Small intestine (tissue), 7 donors: ENCODE measurements around the gene ARL6IP1. TPM values are rescaled to one million over a fixed set of nuclear protein-coding genes. Genes with fewer than 3 reads are reported as not detected.
A peak's percentile ranks its signal among the peaks of the same experiment; 100 is the strongest.

ENCODE experiments used
- DNase-seq, 2 donors: peaks; one replicate each; pipeline versions ENCODE4 v3.0.0 to v3.0.0-alpha.2; 2013
- FAIRE-seq: peaks from 2 replicates; lab custom pipeline; 2012; peaks lifted over from hg19 to GRCh38; lab: Jason Lieb, UNC
- H3K27ac ChIP-seq, 3 donors: one replicate each; pipeline ENCODE4 v1.5.1; 2013; ENCODE audit warnings: low read length in 2 of 3, mild to moderate bottlenecking in 2 of 3, control low read depth in 1 of 3, inconsistent platforms in 1 of 3, low read depth in 1 of 3, moderate library complexity in 1 of 3
- H3K27me3 ChIP-seq, 3 donors: one replicate each; pipeline ENCODE4 v1.6.1; 2013; ENCODE audit warnings: low read length in 3 of 3, inconsistent platforms in 1 of 3; ENCODE audit not compliant: control insufficient read depth in 3 of 3, insufficient read depth in 3 of 3
- H3K36me3 ChIP-seq, 3 donors: one replicate each; pipeline ENCODE4 v1.6.1; 2013; ENCODE audit warnings: low read length in 3 of 3, inconsistent platforms in 1 of 3, low read depth in 1 of 3, mild to moderate bottlenecking in 1 of 3, moderate library complexity in 1 of 3; ENCODE audit not compliant: control insufficient read depth in 3 of 3, insufficient read depth in 2 of 3
- H3K4me1 ChIP-seq, 3 donors: one replicate each; pipeline ENCODE4 v1.6.1; 2013; ENCODE audit warnings: low read length in 2 of 3, inconsistent platforms in 1 of 3, low read depth in 1 of 3, mild to moderate bottlenecking in 1 of 3, moderate library complexity in 1 of 3; ENCODE audit not compliant: control insufficient read depth in 3 of 3, insufficient read depth in 2 of 3
- H3K4me3 ChIP-seq, 3 donors: one replicate each; pipeline ENCODE4 v1.5.1; 2013; ENCODE audit warnings: low read length in 3 of 3, control low read depth in 1 of 3, inconsistent platforms in 1 of 3, low read depth in 1 of 3, mild to moderate bottlenecking in 1 of 3, moderate library complexity in 1 of 3
- H3K9me3 ChIP-seq, 2 donors: one replicate each; pipeline ENCODE4 v1.6.1; 2013; ENCODE audit warnings: low read depth in 1 of 2, low read length in 1 of 2; ENCODE audit not compliant: control insufficient read depth in 2 of 2, insufficient read depth in 1 of 2
- WGBS, 3 donors: extraction: QIAGEN DNeasy Blood & Tissue Kit; methylation state at CpG; one replicate each; pipeline ENCODE4 v1.1.7; 2013; 5-methylcytosine and 5-hydroxymethylcytosine counted together
- polyA plus RNA-seq, 4 donors: library from polyadenylated mRNA; stranded (reverse) in 3 of 4; unstranded in 1 of 4; fragments of 200-250 nt in 3 of 4; fragments of 120-200 nt in 1 of 4; gene quantifications; one replicate each; pipeline versions ENCODE4 v1.2.1 to v1.2.3, GENCODE V29; 2013
- donor health status: healthy with polysubstance abuse.
- donor health status: control.
- donor health status: control.
- donor health status: Bipolar disorder and iron deficiency.
- donor health status: healthy.

Gene ARL6IP1
- polyA plus RNA-seq, 4 donors: 45.7 to 230 (median 135) TPM

DNA sequence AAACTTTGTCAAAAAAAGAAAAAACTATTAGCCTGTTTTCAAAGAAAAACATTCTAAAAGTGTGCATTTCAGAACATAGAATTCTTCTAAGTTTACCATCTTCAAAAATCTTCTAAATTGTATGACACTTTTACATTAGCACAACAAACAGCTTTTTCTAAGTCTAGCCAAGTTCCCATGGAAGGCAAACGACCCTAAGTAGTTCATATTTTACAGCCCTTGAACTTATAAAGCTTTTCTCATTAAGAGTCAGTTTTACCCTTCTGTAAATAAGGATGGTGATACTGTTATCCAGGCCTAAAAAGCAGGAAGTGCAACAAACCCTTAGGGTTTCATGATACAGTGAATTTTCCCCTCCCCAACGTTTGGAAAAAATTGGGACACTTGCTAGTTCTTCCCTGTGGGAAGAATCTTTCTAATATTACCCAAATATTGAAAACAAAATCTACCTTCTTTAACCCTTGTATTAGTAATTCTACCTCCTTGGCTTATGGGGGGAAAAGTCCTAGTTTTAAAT is 4.0 kb upstream of the ARL6IP1 start:
- FAIRE-seq: no peak

DNA sequence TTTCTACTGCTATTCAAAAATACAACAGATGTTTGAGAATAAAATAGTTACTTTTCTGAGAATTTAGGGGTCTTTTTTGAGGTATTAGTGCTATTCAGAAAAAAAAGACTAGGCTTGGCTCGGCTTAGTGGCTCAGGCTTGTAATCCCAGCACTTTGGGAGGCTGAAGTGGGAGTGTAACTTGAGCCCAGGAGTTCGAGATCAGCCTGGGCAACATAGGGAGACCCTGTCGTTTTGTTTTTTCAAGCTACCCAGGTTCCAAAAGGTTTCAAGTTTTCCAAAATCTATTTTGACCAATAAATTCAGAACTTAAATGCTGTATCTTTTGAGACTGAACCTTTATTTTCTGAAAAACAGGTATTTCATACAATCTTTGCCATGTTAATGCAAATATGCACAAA is 3.2 kb upstream of the ARL6IP1 start:
- peaks cover 3 to 10% (median 4%) of the 10 kb centered on the region in 3 donors for H3K4me1 ChIP-seq
- no peak overlapping the region for H3K4me3 ChIP-seq
- DNase-seq (no peak), FAIRE-seq (no peak)
- 60 to 89% (median 81%) methylated on average over 3 of the region's 3 CpGs for WGBS, 3 donors
- peaks cover 5 to 11% (median 5%) of the 10 kb centered on the region in 3 donors for H3K36me3 ChIP-seq
- no peaks in the 10 kb centered on the region for H3K27me3 ChIP-seq
- peak overlapping the region in 1 of 3 donors; percentile 66 for H3K27ac ChIP-seq
- no peaks in the 10 kb centered on the region for H3K9me3 ChIP-seq

More for the DNA sequence above, 4.0 kb upstream of the ARL6IP1 start:
- no peaks in the 10 kb centered on the region for H3K27me3 ChIP-seq
- H3K9me3 ChIP-seq: no peaks in the 10 kb centered on the region
- 12 to 30% (median 19%) methylated on average over 2 of the region's 2 CpGs for WGBS, 3 donors
- DNase-seq: no peak
- no peak overlapping the region for H3K4me3 ChIP-seq
- H3K27ac ChIP-seq: no peak overlapping the region
- H3K4me1 ChIP-seq: peaks cover 0 to 3% (median 0%) of the 10 kb centered on the region in 3 donors
- H3K36me3 ChIP-seq: peaks cover 5 to 11% (median 5%) of the 10 kb centered on the region in 3 donors

DNA sequence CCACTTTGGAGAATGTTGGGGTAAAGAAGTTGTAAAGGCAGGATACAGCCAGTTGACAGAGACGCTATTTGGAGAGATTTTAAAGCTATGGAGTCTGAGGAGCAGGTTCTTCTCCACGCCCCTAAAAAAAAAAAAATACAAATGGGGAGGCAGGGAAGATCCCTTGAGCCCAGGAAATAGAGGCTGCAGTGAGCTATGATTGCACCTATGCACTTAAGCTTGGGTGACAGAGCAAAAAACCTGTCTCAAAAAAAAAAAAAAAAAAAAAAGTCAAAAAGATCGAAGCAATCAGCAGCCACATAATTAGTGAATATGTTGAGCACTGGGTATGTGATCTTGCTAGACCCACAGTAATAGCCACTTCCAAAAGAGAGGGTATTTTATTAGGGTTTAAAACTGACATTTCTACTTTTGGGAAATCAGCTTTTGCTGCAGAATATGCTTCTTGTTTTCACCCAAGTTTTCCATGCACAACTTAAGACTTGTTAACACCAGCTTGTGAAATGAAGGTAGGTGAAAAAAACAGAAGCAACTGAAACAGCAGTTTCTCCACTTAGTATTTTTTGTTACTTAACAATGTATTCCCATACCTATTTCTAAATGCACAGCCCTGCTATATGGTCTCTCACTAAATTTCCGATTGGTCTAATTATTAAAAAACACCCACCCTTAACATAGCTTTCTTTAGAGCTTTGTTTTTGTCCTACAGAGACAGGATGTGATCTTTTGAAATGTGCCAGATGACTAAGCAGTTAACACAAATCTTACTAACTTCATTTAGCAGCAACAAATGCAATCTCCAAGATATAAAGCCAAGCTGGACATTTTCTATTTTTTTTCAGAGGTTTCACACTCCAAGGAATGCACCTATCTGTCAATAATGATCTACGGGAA is 2.5 kb upstream of the ARL6IP1 start:
- Histone ChIP-seq H3K27me3 (no peaks in the 10 kb centered on the region), H3K27ac (no peak overlapping the region), H3K36me3 (peaks cover 0 to 7% (median under 1%) of the 10 kb centered on the region in 3 donors), H3K4me1 (peaks cover 3 to 10% (median 4%) of the 10 kb centered on the region in 3 donors), H3K4me3 (no peak overlapping the region), H3K9me3 (no peaks in the 10 kb centered on the region)
- WGBS, 3 donors: 60 to 75% (median 65%) methylated on average over 5 of the region's 5 CpGs
- FAIRE-seq: no peak
- no peak for DNase-seq

DNA sequence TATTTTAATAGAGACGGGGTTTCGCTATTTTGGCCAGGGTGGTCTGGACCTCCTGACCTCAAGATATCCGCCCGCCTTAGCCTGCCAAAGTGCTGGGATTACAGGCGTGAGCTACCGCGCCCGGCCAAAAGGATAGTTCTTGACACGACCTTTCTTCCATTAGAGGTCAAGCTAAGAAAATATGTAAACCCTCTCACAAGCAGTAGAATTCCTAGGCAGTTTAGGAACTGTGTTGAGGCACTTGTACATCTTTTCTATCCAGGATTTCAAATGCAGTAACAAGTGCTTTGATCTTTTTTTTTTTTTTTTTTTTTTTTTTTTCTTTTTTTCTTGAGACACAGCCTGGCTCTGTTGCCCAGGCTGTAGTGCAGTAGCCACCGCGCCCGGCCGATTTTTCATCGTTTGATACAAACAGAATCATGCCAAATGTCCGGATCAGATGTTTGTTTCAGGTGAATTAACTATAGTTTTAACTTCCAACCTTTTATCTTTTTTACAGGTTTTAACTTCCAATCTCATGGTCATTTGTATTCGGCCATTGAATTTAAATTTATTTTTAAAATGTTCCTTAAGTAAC is 1.5 kb upstream of the ARL6IP1 start:
- H3K4me3 ChIP-seq: no peak overlapping the region
- H3K27ac ChIP-seq: peak overlapping the region in 1 of 3 donors; percentile 54
- no peak for FAIRE-seq

DNA sequence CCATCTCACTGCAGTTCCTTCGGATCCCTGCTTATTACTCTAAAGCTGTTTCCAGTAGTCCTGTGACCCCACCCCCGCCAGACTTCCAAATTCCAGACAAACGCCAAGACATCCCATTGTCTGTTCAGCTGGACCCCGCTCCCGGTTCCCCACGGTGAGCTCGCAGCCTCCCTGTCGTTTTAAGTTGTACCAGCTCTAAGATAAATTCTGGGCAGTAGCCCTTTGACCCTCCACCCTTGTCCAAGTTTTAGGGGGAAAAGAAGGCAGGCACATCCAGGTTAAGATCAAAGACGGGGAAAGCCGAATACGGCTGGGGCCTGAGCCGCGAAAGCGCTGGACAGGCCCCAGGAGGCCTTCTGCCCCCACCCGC is 589 bp downstream of the ARL6IP1 start:
- Histone ChIP-seq H3K36me3 (peaks cover 0 to 4% (median 2%) of the 10 kb centered on the region in 3 donors), H3K27ac (peak overlapping the region; percentile 91 to 94 (median 93)), H3K9me3 (no peaks in the 10 kb centered on the region), H3K4me3 (peak overlapping the region; percentile 82 to 98 (median 85)), H3K27me3 (no peaks in the 10 kb centered on the region), H3K4me1 (peaks cover 5 to 13% (median 10%) of the 10 kb centered on the region in 3 donors)
- WGBS, 3 donors: 0 to 1% (median 0%) methylated on average over 15 of the region's 15 CpGs
- no peak for FAIRE-seq
- no peak for DNase-seq

More for the DNA sequence above, 1.5 kb upstream of the ARL6IP1 start:
- no peaks in the 10 kb centered on the region for H3K9me3 ChIP-seq
- peaks cover 3 to 10% (median 4%) of the 10 kb centered on the region in 3 donors for H3K4me1 ChIP-seq
- 92 to 94% (median 92%) methylated on average over 16 of the region's 16 CpGs for WGBS, 3 donors
- peaks cover 0 to 5% (median under 1%) of the 10 kb centered on the region in 3 donors for H3K36me3 ChIP-seq
- no peaks in the 10 kb centered on the region for H3K27me3 ChIP-seq
- DNase-seq: no peak

GRCh38 chr16:18800293-18800692 is 1.1 kb downstream of the ARL6IP1 start:
- Histone ChIP-seq H3K9me3 (no peaks in the 10 kb centered on the region), H3K27ac (peak overlapping the region in 1 of 3 donors; percentile 91), H3K4me1 (peaks cover 5 to 16% (median 10%) of the 10 kb centered on the region in 3 donors), H3K36me3 (peaks cover 0 to 4% (median 3%) of the 10 kb centered on the region in 3 donors), H3K4me3 (peak overlapping the region; percentile 82 to 98 (median 85)), H3K27me3 (no peaks in the 10 kb centered on the region)
- WGBS, 3 donors: 0 to 3% (median 3%) methylated on average over 8 of the region's 8 CpGs
- FAIRE-seq (no peak), DNase-seq (peak; percentile 28 to 36)

- Histone ChIP-seq H3K4me1 (peaks cover 5 to 16% (median 10%) of the 10 kb centered on the region in 3 donors), H3K9me3 (no peaks in the 10 kb centered on the region), H3K27me3 (no peaks in the 10 kb centered on the region), H3K36me3 (peaks cover 3 to 5% (median 4%) of the 10 kb centered on the region in 3 donors), H3K4me3 (peak overlapping the region in 2 of 3 donors; percentile 82 to 85), H3K27ac (no peak overlapping the region)
- FAIRE-seq: no peak
- no peak for DNase-seq
- WGBS, 3 donors: 61 to 72% (median 64%) methylated on average over 3 of the region's 3 CpGs
Observed at GRCh38 chr16:18799500-18799899, 1.8 kb downstream of the ARL6IP1 start.

DNA sequence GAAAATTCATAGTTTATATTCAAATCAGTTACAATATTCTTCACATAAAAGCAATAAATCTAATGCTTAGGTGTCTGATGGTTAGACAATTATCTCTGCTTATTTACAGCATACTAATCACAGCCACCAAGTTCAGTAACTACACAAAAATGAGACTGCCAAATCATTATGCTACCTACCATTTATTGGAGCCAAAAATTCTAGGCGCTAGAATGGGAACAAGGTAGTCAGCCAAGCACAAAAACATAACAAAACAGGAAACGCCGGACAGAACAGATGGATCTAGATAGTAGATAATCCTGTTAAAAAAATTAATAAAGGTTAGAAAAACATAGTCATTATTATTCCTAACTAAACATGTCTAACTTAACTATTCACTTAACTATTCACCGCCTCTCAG is 3.6 kb downstream of the ARL6IP1 start:
- FAIRE-seq: no peak
- Histone ChIP-seq H3K27ac (no peak overlapping the region), H3K27me3 (no peaks in the 10 kb centered on the region), H3K4me1 (peaks cover 5 to 16% (median 10%) of the 10 kb centered on the region in 3 donors), H3K36me3 (peaks cover 10 to 16% (median 10%) of the 10 kb centered on the region in 3 donors), H3K4me3 (no peak overlapping the region), H3K9me3 (no peaks in the 10 kb centered on the region)
- DNase-seq: no peak
- 81 to 92% (median 83%) methylated on average over 4 of the region's 4 CpGs for WGBS, 3 donors
